ENCODE measurements around the gene IWS1.
"Not testable (repeated sequence)": the region's sequence is repeated elsewhere in the genome, so short reads cannot be mapped to it uniquely, and the experiment has no call there.

The IWS1 gene

GRCh38 chr2:127530245-127531140 is 4.2 kb upstream of the IWS1 start:
- no peaks in the 10 kb centered on the region for H3K27me3 ChIP-seq (ENCODE audit: low read length)

DNA sequence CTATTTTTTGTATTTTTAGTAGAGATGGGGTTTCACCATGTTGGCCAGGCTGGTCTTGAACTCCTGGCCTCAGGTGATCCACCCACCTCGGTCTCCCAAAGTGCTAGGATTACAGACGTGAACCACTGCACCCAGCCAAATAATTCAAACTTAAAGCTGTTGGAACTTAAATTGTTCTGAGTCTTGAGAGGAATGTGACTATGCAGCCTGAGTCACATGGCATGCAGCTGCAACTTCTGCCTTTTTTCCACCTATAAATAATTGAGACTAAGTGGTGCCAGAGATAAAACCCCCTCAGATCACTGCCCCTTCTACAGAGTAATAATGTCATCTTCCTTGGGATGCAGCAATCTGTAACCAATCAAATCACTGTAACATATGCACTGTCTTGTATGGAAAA is 3.1 kb upstream of the IWS1 start:
- H2AFZ ChIP-seq (ENCODE audit: low read depth, low read length, severe bottlenecking); H3F3A ChIP-seq (ENCODE audit: insufficient read depth); H3K4me3 ChIP-seq (ENCODE audit: insufficient read depth, low read length, poor library complexity, severe bottlenecking); H3K27me3 ChIP-seq (ENCODE audit: low read length); H3K36me3 ChIP-seq (ENCODE audit: low read length); H3K9me2 ChIP-seq (replicated peaks; ENCODE audit: insufficient read depth, low read length); H4K20me1 ChIP-seq (ENCODE audit: low read depth, low read length); H3K9ac ChIP-seq (ENCODE audit: low read length); H3K4me2 ChIP-seq (ENCODE audit: low read depth, low read length, poor library complexity, severe bottlenecking); H3K9me3 ChIP-seq (ENCODE audit: insufficient read depth, low read length); H3K27ac ChIP-seq (ENCODE audit: low read depth, low read length): not testable (repeated sequence)
- H3K79me2 ChIP-seq (ENCODE audit: insufficient read depth, low read length), result peaks cover 18% of the 10 kb centered on the region

More at GRCh38 chr2:127530245-127531140, 4.2 kb upstream of the IWS1 start:
- Histone ChIP-seq H2AFZ (ENCODE audit: low read depth, low read length, severe bottlenecking) (no peak overlapping the region), H4K20me1 (ENCODE audit: low read depth, low read length) (no peaks in the 10 kb centered on the region), H3K36me3 (ENCODE audit: low read length) (no peaks in the 10 kb centered on the region), H3K9me3 (ENCODE audit: insufficient read depth, low read length) (no peaks in the 10 kb centered on the region), H3K4me3 (ENCODE audit: insufficient read depth, low read length, poor library complexity, severe bottlenecking) (no peak overlapping the region), H3F3A (ENCODE audit: insufficient read depth) (no peaks in the 10 kb centered on the region), H3K4me2 (ENCODE audit: low read depth, low read length, poor library complexity, severe bottlenecking) (no peak overlapping the region), H3K79me2 (ENCODE audit: insufficient read depth, low read length) (peaks cover 7% of the 10 kb centered on the region), H3K27ac (ENCODE audit: low read depth, low read length) (no peak overlapping the region), H3K9ac (ENCODE audit: low read length) (no peak overlapping the region), H3K9me2 (replicated peaks; ENCODE audit: insufficient read depth, low read length) (no peaks in the 10 kb centered on the region)
- TF ChIP-seq, protein P1, sequence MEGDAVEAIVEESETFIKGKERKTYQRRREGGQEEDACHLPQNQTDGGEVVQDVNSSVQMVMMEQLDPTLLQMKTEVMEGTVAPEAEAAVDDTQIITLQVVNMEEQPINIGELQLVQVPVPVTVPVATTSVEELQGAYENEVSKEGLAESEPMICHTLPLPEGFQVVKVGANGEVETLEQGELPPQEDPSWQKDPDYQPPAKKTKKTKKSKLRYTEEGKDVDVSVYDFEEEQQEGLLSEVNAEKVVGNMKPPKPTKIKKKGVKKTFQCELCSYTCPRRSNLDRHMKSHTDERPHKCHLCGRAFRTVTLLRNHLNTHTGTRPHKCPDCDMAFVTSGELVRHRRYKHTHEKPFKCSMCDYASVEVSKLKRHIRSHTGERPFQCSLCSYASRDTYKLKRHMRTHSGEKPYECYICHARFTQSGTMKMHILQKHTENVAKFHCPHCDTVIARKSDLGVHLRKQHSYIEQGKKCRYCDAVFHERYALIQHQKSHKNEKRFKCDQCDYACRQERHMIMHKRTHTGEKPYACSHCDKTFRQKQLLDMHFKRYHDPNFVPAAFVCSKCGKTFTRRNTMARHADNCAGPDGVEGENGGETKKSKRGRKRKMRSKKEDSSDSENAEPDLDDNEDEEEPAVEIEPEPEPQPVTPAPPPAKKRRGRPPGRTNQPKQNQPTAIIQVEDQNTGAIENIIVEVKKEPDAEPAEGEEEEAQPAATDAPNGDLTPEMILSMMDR (IDR thresholded peaks at IDR 0.05; ENCODE audit: insufficient read depth, low read length, poor library complexity, severe bottlenecking), result no peak
- no peak for TF ChIP-seq EZH2phosphoT487 (conservative IDR thresholded peaks at IDR 0.05; ENCODE audit: low read length)

- no peak overlapping the region for H3K27ac ChIP-seq (ENCODE audit: low read depth, low read length)
- H2AFZ ChIP-seq (ENCODE audit: low read depth, low read length, severe bottlenecking), result no peak overlapping the region
- no peak overlapping the region for H3K4me3 ChIP-seq (ENCODE audit: insufficient read depth, low read length, poor library complexity, severe bottlenecking)
These were observed 2.2 kb upstream of the IWS1 start for GRCh38 chr2:127528487-127528886.

More at GRCh38 chr2:127528487-127528886, 2.2 kb upstream of the IWS1 start:
- Histone ChIP-seq H3K9me2 (replicated peaks; ENCODE audit: insufficient read depth, low read length) (no peaks in the 10 kb centered on the region), H3K27me3 (ENCODE audit: low read length) (no peaks in the 10 kb centered on the region), H3K9ac (ENCODE audit: low read length) (no peak overlapping the region), H3K79me2 (ENCODE audit: insufficient read depth, low read length) (peaks cover 28% of the 10 kb centered on the region), H4K20me1 (ENCODE audit: low read depth, low read length) (no peaks in the 10 kb centered on the region), H3K4me2 (ENCODE audit: low read depth, low read length, poor library complexity, severe bottlenecking) (no peak overlapping the region), H3K9me3 (ENCODE audit: insufficient read depth, low read length) (no peaks in the 10 kb centered on the region), H3K36me3 (ENCODE audit: low read length) (no peaks in the 10 kb centered on the region), H3F3A (ENCODE audit: insufficient read depth) (no peaks in the 10 kb centered on the region)
- TF ChIP-seq, protein P1 (IDR thresholded peaks at IDR 0.05; ENCODE audit: insufficient read depth, low read length, poor library complexity, severe bottlenecking), result no peak
- TF ChIP-seq EZH2phosphoT487 (conservative IDR thresholded peaks at IDR 0.05; ENCODE audit: low read length), result no peak
